ENCODE measurements around the gene EIF2S2.
"Not testable (repeated sequence)": the region's sequence is repeated elsewhere in the genome, so short reads cannot be mapped to it uniquely, and the experiment has no call there.

EIF2S2 gene, protein sequence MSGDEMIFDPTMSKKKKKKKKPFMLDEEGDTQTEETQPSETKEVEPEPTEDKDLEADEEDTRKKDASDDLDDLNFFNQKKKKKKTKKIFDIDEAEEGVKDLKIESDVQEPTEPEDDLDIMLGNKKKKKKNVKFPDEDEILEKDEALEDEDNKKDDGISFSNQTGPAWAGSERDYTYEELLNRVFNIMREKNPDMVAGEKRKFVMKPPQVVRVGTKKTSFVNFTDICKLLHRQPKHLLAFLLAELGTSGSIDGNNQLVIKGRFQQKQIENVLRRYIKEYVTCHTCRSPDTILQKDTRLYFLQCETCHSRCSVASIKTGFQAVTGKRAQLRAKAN

DNA sequence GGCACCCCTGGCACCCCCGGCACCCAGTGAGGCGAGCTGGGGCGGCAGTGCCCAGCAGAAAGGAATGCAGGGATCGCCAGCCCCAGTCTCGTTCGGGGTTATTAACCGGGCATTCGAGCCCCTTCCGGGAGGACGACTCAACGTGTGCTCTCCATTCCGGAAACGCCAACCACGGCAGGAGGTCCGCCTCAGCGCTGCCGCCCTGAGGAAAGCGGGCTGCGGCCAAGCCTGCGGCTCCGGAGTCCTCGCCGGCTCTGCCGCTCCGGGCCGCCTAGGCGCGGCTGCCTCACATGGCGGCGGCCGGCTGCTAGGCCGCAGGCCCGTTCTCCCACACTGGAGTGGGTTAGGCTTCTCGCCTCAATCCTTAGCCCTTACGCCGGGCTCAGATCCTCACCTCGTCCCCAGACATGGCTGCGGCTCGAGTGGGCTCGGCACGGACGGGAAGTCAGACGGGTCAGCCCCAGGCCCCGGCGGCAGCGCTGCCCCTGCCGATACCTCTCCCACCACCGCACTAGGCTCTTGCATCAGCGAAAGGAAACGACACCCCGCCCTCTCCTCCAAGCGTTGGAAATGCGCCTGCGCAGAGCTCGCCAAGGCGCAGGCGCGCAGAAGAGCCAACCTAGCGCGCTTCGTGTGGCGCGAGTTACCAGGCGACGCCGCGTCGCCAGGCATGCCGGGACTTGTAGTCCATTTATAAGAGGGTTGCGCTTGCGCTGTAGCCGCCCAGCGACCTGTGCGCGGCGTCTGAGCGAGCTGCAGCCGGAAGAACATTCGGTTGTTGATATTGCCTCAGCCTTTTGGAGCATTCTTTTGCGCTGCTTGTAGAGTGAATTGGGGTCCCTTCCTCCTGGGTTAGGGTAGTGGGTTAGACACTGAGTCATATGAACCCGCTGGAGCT, at the start of gene EIF2S2:
EIF2S2 (minus strand) TSS at position 542 of the 898 bp plus-strand sequence; CDS start at position 409, 133 bp downstream.
- DNase-seq = peak; percentile 98

DNA sequence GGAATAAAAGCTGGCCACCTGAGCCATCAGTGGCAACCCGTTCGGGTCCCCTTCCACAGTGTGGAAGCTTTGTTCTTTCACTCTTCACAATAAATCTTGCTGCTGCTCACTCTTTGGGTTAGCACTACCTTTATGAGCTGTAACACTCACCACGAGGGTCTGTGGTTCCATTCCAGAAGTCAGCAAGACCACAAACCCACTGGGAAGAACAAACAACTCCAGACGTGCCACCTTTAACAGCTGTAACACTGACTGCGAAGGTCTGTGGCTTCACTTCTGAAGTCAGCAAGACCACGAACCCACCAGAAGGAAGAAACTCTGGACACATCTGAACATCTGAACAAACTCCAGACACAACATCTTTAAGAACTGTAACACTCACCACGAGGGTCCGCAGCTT, 45.7 kb upstream of the EIF2S2 start:
- DNase-seq = not testable (repeated sequence)

DNA sequence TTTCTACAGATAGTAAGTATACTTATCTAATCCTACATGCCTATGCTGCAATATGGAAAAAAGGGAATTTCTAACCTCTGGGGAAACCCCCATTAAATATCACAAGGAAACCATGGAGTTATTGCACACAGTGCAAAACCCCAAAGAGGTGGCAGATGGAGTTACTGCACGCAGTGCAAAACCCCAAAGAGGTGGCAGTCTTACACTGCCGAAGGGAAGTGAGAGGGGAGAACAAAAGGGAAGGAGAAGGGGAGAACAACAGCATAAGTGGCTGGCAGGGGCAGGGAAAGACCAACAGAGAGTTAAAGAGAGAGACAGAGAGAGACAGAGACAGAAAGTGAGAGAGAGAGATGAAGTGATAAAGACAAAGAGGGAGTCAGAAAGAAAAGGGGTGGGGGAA, 43.8 kb upstream of the EIF2S2 start:
- no peak for DNase-seq

DNA sequence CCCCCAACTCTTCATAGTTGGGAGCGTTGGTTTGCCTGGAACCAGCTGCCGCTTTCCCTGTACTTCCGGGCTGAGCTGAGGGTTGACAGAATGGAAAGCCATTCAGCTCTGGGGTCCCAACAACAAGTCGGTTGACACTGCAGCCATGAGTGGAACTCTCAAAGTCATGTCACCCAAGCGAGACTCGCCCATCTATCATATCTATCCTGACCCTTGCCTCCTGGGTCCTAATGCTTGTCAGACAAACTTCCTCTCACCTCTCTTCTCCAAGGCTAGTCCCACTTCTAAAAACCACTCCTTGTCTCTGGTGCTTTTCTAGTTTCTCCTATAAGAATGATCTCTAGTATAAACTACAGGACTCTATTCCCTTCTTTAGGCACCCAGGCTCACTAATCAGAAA, 41.1 kb upstream of the EIF2S2 start:
- DNase-seq = not testable (repeated sequence)

DNA sequence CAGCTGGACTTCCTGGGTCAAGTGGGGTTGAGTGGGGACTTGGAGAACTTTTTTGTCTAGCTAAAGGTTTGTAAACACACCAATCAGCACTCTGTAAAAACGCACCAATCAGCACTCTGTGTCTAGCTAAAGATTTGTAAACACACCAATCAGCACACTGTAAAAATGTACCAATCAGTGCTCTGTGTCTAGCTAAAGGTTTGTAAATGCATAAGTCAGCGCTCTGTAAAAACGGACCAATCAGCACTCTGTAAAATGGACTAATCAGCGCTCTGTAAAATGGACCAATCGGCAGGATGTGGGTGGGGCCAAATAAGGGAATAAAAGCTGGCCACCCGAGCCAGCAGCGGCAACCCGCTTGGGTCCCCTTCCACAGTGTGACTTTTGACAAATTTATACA, 40.0 kb upstream of the EIF2S2 start:
- not testable (repeated sequence) for DNase-seq

DNA sequence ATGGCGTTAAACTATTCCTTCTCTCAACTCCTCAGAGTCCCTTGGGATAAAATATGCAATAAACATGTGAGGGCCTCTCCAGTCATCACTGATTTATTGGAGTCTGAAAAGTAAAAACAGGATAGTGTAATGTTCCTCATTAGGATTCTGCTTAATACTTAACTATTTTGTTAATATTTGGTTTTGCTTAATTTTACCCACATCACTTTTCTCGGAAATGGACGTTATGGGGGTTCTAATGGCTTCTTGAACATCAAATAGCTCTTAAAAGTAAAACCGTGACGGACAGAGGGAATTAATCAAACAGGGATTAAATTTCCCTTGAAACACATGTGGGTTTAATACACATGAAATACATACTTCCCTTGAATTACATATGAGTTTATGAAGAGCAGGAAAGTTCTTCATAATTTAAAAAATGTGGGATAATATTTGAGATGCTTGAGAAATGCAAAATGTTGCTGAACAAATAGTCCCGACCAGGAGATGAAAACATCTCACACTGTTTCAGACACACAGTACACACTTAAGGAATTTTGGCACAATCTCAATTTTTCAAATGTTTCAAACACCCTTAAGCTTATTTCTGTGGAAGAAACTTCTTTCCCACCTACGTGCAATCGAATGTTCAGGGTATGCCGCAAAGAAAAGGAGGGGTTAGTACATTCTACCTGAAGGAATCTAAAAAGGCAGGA, 38.4 kb upstream of the EIF2S2 start:
- no peak for DNase-seq

DNA sequence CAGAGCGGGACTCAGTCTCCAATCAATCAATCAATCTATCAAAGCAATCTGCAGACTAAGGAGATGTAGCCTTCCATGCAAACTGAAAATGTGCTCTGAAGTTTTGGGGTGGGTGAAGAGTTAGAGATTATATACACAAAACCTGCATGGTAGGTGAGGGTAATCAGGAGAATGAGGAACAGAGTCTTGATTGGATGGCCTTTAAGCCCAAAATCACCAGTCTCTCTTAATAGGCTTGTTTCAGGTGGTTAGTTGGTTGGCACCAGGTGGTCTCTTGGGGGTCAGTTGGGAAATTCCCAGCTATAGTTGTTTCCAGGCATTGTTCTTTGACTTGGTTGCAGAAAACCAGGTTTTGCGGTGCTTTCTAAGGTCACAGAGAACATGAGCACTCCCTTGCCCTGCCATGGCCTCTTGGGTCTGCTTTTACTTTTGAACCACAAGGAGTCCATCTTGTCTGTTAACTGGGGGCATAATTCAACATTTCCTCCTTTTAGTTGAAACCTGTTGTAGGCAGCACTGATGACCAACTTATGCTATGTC, 33.3 kb upstream of the EIF2S2 start:
- DNase-seq = no peak

DNA sequence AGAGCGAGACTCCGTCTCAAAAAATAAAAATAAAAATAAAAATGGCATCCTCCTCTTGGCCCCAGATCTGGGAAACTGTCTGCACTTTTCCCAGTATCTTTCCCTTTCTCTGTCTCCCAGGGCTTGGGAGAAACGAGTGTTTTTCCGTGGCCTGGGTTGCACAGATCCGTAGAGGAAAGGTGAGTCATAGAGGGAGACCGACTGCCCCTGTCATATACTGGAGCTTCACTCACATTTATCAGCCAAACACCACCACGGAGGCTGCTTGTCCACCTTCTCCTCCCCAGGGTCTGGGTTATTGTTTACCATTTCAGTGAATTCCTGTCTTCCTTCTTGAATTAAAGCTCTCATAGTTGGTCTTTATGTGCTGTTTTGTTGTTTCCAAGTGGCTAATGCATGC, 31.9 kb upstream of the EIF2S2 start:
- no peak for DNase-seq

DNA sequence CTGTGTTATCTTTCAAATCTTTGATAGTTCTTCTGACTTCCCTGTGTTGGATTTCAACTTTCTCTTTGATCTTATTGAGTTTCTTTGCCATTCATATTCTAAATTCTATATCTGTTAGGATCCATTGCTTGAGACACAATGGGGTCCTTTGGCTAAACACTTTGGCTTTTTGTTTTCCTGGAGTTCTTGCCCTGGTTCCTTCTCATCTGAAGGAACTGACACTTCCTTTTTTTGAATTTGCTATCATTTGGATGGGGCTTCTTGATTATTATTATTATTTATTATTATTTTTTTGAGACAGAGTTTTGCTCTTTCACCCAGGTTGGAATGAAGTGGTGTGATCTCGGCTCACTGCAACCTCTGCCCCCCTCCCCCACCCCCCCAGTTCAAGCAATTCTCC, 30.1 kb upstream of the EIF2S2 start:
- no peak for DNase-seq

DNA sequence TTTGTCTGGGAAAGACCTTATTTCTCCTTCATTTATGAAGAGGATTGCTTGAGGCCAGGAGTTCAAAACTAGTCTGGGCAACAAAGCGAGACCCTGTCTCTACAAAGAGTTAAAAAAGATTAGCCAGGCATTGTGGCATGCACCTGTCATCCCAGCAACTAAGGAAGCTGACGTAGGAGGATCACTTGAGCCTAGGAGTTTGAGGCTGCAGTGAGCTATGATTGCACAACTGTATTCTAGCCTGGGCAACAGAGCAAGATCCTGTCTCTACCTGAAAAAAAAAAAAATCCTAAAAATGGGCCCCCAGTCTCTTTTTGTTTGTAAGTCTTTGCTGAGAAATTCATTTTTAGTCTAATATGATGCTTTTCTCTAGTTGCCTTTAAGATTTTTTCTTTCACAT, 29.2 kb upstream of the EIF2S2 start:
- no peak for DNase-seq

DNA sequence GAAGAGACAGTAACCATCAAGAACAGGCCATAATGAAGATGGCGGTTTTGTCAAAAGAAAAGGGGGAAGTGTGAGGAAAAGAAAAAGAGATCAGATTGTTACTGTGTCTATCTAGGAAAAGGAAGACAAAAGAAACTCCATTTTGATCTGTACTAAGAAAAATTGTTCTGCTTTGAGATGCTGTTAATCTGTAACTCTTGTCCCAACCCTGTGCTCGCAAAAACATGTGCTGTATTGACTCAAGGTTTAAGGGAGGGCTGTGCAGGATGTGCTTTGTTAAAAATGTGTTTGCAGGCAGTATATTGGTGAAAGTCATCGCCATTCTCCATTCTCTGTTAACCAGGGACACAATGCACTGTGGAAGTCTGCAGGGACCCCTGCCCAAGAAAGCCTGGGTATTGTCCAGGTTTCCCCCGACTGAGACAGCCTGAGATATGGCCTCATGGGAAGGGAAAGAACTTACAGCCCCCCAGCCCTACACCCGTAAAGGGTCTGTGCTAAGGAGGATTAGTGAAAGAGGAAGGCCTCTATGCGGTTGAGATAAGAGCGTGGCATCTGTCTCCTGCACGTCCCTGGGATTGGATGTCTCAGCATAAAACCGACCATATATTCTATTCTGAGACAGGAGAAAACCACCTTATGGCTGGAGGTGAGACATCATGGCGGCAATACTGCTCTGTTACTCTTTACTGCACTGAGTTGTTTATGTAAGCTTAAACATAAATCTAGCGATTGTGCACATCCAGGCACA, 23.7 kb upstream of the EIF2S2 start:
- DNase-seq = not testable (repeated sequence)

DNA sequence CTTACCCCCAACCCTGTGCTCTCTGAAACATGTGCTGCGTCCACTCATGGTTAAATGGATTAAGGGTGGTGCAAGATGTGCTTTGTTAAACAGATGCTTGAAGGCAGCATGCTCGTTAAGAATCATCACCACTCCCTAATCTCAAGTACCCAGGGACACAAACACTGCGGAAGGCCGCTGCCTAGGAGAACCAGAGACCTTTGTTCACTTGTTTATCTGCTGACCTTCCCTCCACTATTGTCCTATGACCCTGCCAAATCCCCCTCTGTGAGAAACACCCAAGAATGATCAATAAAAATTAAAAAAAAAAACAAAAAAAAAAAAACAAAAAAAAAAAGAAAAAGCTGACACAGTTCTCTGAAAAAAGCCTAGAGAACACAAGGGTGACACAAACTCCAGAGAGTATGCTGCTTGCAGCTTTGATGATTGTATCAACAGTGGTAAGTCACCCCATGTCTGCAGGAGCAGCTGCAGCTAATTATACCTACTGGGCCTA, 21.4 kb upstream of the EIF2S2 start:
- DNase-seq = peak; percentile 59

DNA sequence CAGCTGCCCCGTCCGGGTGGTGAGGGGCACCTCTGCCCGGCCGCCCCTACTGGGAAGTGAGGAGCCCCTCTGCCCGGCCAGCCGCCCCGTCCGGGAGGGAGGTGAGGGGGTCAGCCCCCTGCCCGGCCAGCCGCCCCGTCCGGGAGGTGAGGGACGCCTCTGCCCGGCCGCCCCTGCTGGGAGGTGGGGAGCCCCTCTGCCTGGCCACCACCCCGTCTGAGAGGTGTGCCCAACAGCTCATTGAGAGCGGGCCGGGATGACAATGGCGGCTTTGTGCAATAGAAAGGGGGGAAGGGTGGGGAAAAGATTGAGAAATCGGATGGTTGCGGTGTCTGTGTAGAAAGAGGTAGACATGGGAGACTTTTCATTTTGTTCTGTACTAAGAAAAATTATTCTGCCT, 20.9 kb upstream of the EIF2S2 start:
- not testable (repeated sequence) for DNase-seq

DNA sequence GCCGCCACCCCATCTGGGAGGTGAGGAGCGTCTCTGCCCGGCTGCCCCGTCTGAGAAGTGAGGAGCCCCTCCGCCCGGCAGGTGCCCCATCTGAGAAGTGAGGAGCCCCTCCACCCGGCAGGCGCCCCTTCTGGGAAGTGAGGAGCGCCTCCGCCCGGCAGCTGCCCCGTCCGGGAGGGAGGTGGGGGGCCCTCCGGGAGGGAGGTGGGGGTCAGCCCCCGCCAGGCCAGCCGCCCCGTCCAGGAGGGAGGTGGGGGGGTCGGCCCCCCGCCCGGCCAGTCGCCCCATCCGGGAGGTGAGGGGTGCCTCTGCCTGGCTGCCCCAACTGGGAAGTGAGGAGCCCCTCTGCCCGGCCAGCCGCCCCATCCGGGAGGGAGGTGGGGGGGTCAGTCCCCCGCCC, 20.4 kb upstream of the EIF2S2 start:
- not testable (repeated sequence) for DNase-seq

DNA sequence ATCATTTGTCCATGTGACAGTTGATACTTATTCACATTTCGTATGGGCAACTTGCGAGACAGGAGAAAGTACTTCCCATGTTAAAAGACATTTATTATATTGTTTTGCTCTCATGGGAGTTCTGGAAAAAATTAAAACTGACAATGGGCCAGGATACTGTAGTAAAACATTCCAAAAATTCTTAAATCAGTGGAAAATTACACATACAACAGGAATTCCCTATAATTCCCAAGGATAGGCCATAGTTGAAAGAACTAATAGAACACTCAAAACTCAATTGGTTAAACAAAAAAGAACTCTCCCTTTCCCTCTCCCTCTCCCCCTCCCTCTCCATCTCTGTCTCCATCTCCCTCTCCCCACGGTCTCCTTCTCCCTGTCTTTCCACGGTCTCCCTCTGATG, 19.4 kb upstream of the EIF2S2 start:
- no peak for DNase-seq

DNA sequence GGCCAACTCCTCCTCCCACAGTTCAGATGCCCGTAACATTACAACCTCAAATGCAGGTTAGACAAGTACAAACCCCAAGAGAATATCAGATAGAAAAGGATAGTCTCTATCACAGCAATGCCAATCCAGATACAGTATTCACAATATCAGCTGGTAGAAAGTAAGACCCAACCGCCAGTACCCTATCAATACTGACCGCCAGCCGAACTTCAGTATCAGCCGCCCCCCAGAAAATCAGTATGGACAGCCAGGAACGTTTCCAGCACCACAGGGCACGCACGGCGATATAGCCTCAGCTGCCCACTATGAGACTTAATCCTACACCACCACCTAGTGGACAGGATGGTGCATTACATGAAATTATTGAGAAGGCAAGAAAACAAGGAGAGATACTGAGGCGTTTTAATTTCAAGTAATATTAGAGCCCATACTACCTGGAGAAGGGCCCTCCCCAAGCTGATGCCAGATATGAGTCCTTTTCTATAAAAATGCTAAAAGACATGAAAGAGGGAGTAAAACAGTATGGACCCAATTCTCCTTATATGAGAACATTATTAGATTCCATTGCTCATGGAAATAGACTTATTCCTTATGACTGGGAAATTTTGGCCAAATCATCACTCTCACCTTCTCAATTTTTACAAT, 17.6 kb upstream of the EIF2S2 start:
- peak; percentile 59 for DNase-seq

DNA sequence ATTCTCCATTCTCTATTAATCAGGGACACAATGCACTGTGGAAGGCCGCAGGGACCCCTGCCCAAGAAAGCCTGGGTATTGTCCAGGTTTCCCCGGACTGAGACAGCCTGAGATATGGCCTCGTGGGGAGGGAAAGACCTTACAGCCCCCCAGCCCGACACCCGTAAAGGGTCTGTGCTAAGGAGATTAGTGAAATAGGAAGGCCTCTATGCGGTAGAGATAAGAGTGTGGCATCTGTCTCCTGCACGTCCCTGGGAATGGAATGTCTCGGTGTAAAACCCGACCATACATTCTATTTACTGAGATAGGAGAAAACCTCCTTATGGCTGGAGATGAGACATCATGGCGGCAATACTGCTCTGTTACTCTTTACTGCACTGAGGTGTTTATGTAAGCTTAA, 15.7 kb upstream of the EIF2S2 start:
- DNase-seq = no peak

DNA sequence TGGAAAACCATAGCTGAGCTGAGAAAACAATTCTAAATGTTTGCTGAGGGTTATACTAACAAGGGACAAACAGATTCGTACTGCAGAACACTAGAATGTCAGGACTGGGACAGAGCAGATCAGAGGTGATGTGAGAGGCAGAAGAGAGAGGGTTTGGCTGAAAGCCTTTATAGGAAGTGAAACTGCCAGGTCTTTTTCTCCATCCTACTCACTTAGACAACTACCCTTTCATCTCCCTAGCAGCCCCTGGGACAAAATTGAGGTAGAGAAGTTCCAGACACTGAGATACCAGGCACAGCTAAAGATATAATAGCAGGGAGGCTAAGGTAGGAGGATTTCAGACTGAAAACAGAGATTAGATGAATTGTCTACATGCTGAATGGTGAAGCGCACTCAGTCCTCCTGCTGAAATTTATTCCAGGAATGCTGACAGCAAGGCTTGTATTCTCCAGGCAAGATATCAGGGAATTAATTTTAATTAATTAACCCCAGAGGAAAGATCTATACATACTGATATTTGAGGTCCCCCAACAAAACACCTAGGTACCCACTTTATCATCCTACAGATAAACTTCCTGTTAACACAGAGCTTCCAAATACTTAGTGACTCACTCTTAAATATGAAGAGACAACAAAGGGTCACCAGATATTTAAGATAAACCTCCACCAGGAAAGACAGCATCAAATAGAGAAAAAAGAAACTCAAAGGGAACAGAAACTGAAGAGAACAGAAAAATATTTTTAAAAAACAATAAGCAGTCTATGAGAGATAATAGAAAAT, 12.6 kb upstream of the EIF2S2 start:
- no peak for DNase-seq

DNA sequence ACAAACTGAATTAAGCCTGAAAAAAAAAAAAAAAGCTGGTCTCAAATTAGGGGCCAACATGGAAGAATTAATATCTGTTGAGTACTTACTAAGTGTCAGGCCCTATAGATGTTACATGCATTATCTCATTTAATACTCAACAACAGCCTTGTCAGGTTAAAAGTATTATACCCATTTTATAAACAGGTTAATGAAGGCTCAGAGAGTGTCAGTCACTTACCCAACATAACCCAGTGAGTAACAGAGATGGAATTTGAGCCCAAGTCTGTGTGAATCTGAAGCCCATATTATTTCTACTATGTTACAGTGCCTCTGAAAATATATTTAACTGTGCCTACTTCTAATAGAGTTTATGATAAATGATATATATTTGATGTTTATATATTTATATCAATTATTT, 11.3 kb upstream of the EIF2S2 start:
- DNase-seq = no peak

DNA sequence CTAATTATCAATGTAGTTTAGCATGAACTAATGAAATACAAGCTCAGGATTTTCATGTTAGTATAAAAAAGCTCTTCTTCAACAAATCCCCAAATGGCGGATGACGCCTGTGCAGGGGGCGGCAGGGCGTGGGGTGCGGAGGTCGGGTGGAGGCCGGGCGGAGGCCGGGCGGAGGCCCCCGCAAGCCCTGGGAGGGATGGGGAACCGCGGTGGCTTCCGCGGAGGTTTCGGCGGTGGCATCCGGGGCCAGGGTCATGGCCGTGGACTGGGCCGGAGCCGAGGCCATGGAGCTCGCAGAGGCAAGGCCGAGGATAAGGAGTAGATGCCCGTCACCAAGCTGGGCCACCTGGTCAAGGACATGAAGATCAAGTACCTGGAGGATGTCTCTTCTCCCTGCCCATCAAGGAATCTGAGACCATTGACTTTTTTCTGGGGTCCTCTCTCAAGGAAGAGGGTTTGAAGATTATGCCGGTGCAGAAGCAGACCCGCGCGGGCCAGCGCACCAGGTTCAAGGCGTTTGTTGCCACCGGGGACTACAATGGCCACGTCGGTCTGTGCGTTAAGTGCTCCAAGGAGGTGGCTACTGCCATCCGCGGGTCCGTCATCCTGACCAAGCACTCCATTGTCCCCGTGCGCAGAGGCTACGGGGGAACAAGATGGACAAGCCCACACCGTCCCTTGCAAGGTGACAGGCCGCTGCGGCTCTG, 10.4 kb upstream of the EIF2S2 start:
- DNase-seq = no peak
